Vagina (tissue), 2 donors: ENCODE results near the gene CEP85L. TPM values are rescaled to one million over a fixed set of nuclear protein-coding genes. Genes with fewer than 3 reads are reported as not detected.

Experiments used
- DNase-seq, 2 donors: peaks; one replicate each; pipeline ENCODE4 v3.0.0-alpha.2; 2017; ENCODE audit errors: extremely low spot score in 2 of 2
- H3K27ac ChIP-seq: fragments of 200-600 bp; sonication (generic); one replicate; pipeline ENCODE4 v1.5.1; 2019
- H3K27me3 ChIP-seq: fragments of 200-600 bp; sonication (generic); one replicate; pipeline ENCODE4 v1.5.1; 2019
- H3K36me3 ChIP-seq, 2 donors: fragments of 200-600 bp; sonication (generic); one replicate each; pipeline ENCODE4 v1.5.1; 2017 to 2019
- H3K4me1 ChIP-seq: fragments of 200-600 bp; sonication (generic); one replicate; pipeline ENCODE4 v1.5.1; 2019
- H3K4me3 ChIP-seq, 2 donors: fragments of 200-600 bp; sonication (generic); 1 replicate in 1 of 2; 2 replicates in 1 of 2; pipeline ENCODE4 v1.5.1; 2016 to 2019
- H3K9me3 ChIP-seq: fragments of 200-600 bp; sonication (generic); one replicate; pipeline ENCODE4 v1.5.1; 2019
- CTCF ChIP-seq, 3 experiments: fragments of 450-650 bp in 2 of 3; fragments of 200-600 bp in 1 of 3; sonication (generic) in 1 of 3; IDR thresholded peaks; one replicate each; pipeline ENCODE4 v1.5.1; 2017 to 2019; ENCODE audit warnings: antibody characterized with exemption in 3 of 3, mild to moderate bottlenecking in 2 of 3, moderate library complexity in 2 of 3
- POLR2A ChIP-seq, 2 donors: fragments of 450-650 bp; IDR thresholded peaks; one replicate each; pipeline ENCODE4 v1.6.1; 2017; ENCODE audit warnings: antibody characterized with exemption in 2 of 2, mild to moderate bottlenecking in 2 of 2, moderate library complexity in 2 of 2
- POLR2AphosphoS5 ChIP-seq, 2 donors: sonication (generic); formaldehyde crosslinking; IDR thresholded peaks; one replicate each; pipeline ENCODE4 v1.9.0; 2017; ENCODE audit warnings: antibody characterized with exemption in 2 of 2, mild to moderate bottlenecking in 2 of 2, low read depth in 1 of 2; ENCODE audit not compliant: insufficient read depth in 1 of 2
- intact Hi-C: fragments of 100-400 bp; cut with DNase I; formaldehyde crosslinking; loops from one replicate; pipeline ENCODE4 v1.15.1; 2023
- total RNA-seq: library from RNA; depleted of rRNA; stranded (reverse); fragments of >200 nt; gene quantifications from one replicate; pipeline ENCODE4 v1.2.3, GENCODE V29; 2016

CEP85L gene
- total RNA-seq, 1 donor from 2014 or later: 11.8 TPM

- intact Hi-C loops: no loop called here
- no peaks in the 10 kb centered on the region for H3K9me3 ChIP-seq
- H3K27me3 ChIP-seq: no peaks in the 10 kb centered on the region
- peaks cover 5% of the 10 kb centered on the region for H3K4me1 ChIP-seq
- H3K4me3 ChIP-seq: no peak overlapping the region
- TF ChIP-seq POLR2A (IDR thresholded peaks at IDR 0.05): no peak
- no peak for TF ChIP-seq POLR2AphosphoS5 (IDR thresholded peaks at IDR 0.05; ENCODE audit: insufficient read depth in 1 of 2, low read depth in 1 of 2)
- TF ChIP-seq CTCF (IDR thresholded peaks at IDR 0.05): no peak
- H3K27ac ChIP-seq: peak overlapping the region; percentile 5
- no peaks in the 10 kb centered on the region for H3K36me3 ChIP-seq
- no peak for DNase-seq
Observed at GRCh38 chr6:118546164-118546879, 105.1 kb downstream of the CEP85L start.

- H3K27ac ChIP-seq: no peak overlapping the region
Observed at GRCh38 chr6:118544105-118544504, 107.3 kb downstream of the CEP85L start.

GRCh38 chr6:118542184-118542952 is 109.0 kb downstream of the CEP85L start:
- Histone ChIP-seq H3K27ac (no peak overlapping the region), H3K9me3 (no peaks in the 10 kb centered on the region), H3K27me3 (no peaks in the 10 kb centered on the region), H3K36me3 (no peaks in the 10 kb centered on the region), H3K4me1 (peaks cover 8% of the 10 kb centered on the region), H3K4me3 (no peak overlapping the region)
- intact Hi-C loops: no loop called here
- no peak for TF ChIP-seq CTCF (IDR thresholded peaks at IDR 0.05)
- TF ChIP-seq POLR2A (IDR thresholded peaks at IDR 0.05): no peak
- TF ChIP-seq POLR2AphosphoS5 (IDR thresholded peaks at IDR 0.05; ENCODE audit: insufficient read depth in 1 of 2, low read depth in 1 of 2): no peak
- no peak for DNase-seq

More at GRCh38 chr6:118544105-118544504, 107.3 kb downstream of the CEP85L start:
- Histone ChIP-seq H3K36me3 (no peaks in the 10 kb centered on the region), H3K9me3 (no peaks in the 10 kb centered on the region), H3K4me3 (no peak overlapping the region), H3K27me3 (no peaks in the 10 kb centered on the region), H3K4me1 (peaks cover 5% of the 10 kb centered on the region)
- no peak for DNase-seq
- intact Hi-C loops: no loop called here
- TF ChIP-seq CTCF (IDR thresholded peaks at IDR 0.05) (no peak), POLR2AphosphoS5 (IDR thresholded peaks at IDR 0.05; ENCODE audit: insufficient read depth in 1 of 2, low read depth in 1 of 2) (no peak), POLR2A (IDR thresholded peaks at IDR 0.05) (no peak)

- Histone ChIP-seq H3K9me3 (no peaks in the 10 kb centered on the region), H3K36me3 (no peaks in the 10 kb centered on the region), H3K27me3 (no peaks in the 10 kb centered on the region), H3K27ac (no peak overlapping the region), H3K4me1 (peaks cover 10% of the 10 kb centered on the region), H3K4me3 (no peak overlapping the region)
- intact Hi-C loops: no loop called here
- TF ChIP-seq CTCF (IDR thresholded peaks at IDR 0.05): no peak
- no peak for TF ChIP-seq POLR2AphosphoS5 (IDR thresholded peaks at IDR 0.05; ENCODE audit: insufficient read depth in 1 of 2, low read depth in 1 of 2)
- no peak for TF ChIP-seq POLR2A (IDR thresholded peaks at IDR 0.05)
- DNase-seq: no peak
Observed at GRCh38 chr6:118537574-118537973, 113.8 kb downstream of the CEP85L start.

GRCh38 chr6:118536478-118536877 is 114.9 kb downstream of the CEP85L start:
- intact Hi-C loops: no loop called here
- Histone ChIP-seq H3K9me3 (no peaks in the 10 kb centered on the region), H3K4me3 (no peak overlapping the region), H3K4me1 (peaks cover 7% of the 10 kb centered on the region), H3K27me3 (no peaks in the 10 kb centered on the region), H3K36me3 (no peaks in the 10 kb centered on the region), H3K27ac (no peak overlapping the region)
- DNase-seq: no peak
- TF ChIP-seq POLR2A (IDR thresholded peaks at IDR 0.05) (no peak), POLR2AphosphoS5 (IDR thresholded peaks at IDR 0.05; ENCODE audit: insufficient read depth in 1 of 2, low read depth in 1 of 2) (no peak), CTCF (IDR thresholded peaks at IDR 0.05) (no peak)
